Osteoblast (primary cell): ENCODE data around the gene DYNLRB1. TPM values are rescaled to one million over a fixed set of nuclear protein-coding genes. Genes with fewer than 3 reads are reported as not detected.
"Not testable (repeated sequence)": the region's sequence is repeated elsewhere in the genome, so short reads cannot be mapped to it uniquely, and the experiment has no call there.

Experiments
- DNase-seq: peaks from one replicate; pipeline ENCODE4 v3.0.0; 2011; ENCODE audit warnings: low spot score, mixed read lengths; ENCODE audit not compliant: insufficient read length; ENCODE audit errors: missing footprints
- H2AFZ ChIP-seq: 2 replicates; pipeline ENCODE4 v1.6.0; 2011; ENCODE audit warnings: mild to moderate bottlenecking, low read length
- H3K27ac ChIP-seq: 2 replicates; pipeline ENCODE4 v1.5.1; 2011; ENCODE audit warnings: mild to moderate bottlenecking, low read depth, low read length, moderate library complexity
- H3K27me3 ChIP-seq: 2 replicates; pipeline ENCODE4 v1.6.0; 2012; ENCODE audit warnings: mild to moderate bottlenecking, control low read depth, inconsistent platforms, low read length, moderate library complexity; ENCODE audit not compliant: insufficient read depth
- H3K36me3 ChIP-seq: 2 replicates; pipeline ENCODE4 v1.5.1; 2011; ENCODE audit warnings: mild to moderate bottlenecking, low read length, control low read depth, moderate library complexity; ENCODE audit not compliant: insufficient read depth
- H3K4me1 ChIP-seq: 2 replicates; pipeline ENCODE4 v1.5.1; 2011; ENCODE audit warnings: mild to moderate bottlenecking, low read length, control low read depth, moderate library complexity; ENCODE audit not compliant: insufficient read depth
- H3K4me2 ChIP-seq: 2 replicates; pipeline ENCODE4 v1.6.0; 2011; ENCODE audit warnings: mild to moderate bottlenecking, low read length; ENCODE audit not compliant: insufficient read depth
- H3K4me3 ChIP-seq: fragments of 200-600 bp; sonication (generic); 3 replicates; pipeline ENCODE4 v1.5.1; 2012; ENCODE audit warnings: mild to moderate bottlenecking, low read length, inconsistent platforms; ENCODE audit not compliant: insufficient read depth
- H3K79me2 ChIP-seq: 2 replicates; pipeline ENCODE4 v1.6.0; 2012; ENCODE audit warnings: mild to moderate bottlenecking, low read length, control low read depth, inconsistent platforms; ENCODE audit not compliant: insufficient read depth
- H3K9me3 ChIP-seq: 2 replicates; pipeline ENCODE4 v1.5.1; 2011; ENCODE audit warnings: low read depth, low read length, control low read depth
- H4K20me1 ChIP-seq: 2 replicates; pipeline ENCODE4 v1.6.0; 2012; ENCODE audit warnings: mild to moderate bottlenecking, low read length, control low read depth; ENCODE audit not compliant: insufficient read depth
- total RNA-seq: library from RNA; depleted of rRNA; stranded (reverse); fragments of >200 nt; gene quantifications from 2 replicates; pipeline ENCODE4 v1.2.3, GENCODE V29; 2012
- TF ChIP-seq, protein P1 (sequence below): IDR thresholded peaks from 2 replicates; pipeline ENCODE4 v1.5.1; 2011; ENCODE audit warnings: mild to moderate bottlenecking, low read depth, low read length, moderate library complexity; ENCODE audit errors: extremely low read depth

DYNLRB1 gene
- total RNA-seq, 1 donor, result 51.0 TPM

GRCh38 chr20:34495307-34495706, 20.9 kb upstream of the DYNLRB1 start:
- TF ChIP-seq, protein P1, sequence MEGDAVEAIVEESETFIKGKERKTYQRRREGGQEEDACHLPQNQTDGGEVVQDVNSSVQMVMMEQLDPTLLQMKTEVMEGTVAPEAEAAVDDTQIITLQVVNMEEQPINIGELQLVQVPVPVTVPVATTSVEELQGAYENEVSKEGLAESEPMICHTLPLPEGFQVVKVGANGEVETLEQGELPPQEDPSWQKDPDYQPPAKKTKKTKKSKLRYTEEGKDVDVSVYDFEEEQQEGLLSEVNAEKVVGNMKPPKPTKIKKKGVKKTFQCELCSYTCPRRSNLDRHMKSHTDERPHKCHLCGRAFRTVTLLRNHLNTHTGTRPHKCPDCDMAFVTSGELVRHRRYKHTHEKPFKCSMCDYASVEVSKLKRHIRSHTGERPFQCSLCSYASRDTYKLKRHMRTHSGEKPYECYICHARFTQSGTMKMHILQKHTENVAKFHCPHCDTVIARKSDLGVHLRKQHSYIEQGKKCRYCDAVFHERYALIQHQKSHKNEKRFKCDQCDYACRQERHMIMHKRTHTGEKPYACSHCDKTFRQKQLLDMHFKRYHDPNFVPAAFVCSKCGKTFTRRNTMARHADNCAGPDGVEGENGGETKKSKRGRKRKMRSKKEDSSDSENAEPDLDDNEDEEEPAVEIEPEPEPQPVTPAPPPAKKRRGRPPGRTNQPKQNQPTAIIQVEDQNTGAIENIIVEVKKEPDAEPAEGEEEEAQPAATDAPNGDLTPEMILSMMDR, result no peak

GRCh38 chr20:34495916-34496315, 20.3 kb upstream of the DYNLRB1 start:
- H3K27ac ChIP-seq, result no peak overlapping the region
- peaks cover 7% of the 10 kb centered on the region for H4K20me1 ChIP-seq
- no peaks in the 10 kb centered on the region for H3K9me3 ChIP-seq
- no peak overlapping the region for H3K4me2 ChIP-seq
- DNase-seq, result no peak
- no peak overlapping the region for H2AFZ ChIP-seq
- H3K27me3 ChIP-seq, result no peaks in the 10 kb centered on the region
- H3K36me3 ChIP-seq, result peaks cover 64% of the 10 kb centered on the region
- H3K4me3 ChIP-seq, result no peak overlapping the region
- H3K79me2 ChIP-seq, result peaks cover 66% of the 10 kb centered on the region
- no peaks in the 10 kb centered on the region for H3K4me1 ChIP-seq
- TF ChIP-seq, protein P1, result no peak

More at GRCh38 chr20:34495307-34495706, 20.9 kb upstream of the DYNLRB1 start:
- Histone ChIP-seq H3K79me2 (peaks cover 65% of the 10 kb centered on the region), H3K4me2 (no peak overlapping the region), H3K36me3 (peaks cover 64% of the 10 kb centered on the region), H3K27me3 (no peaks in the 10 kb centered on the region), H4K20me1 (peaks cover 1% of the 10 kb centered on the region), H3K27ac (no peak overlapping the region), H3K4me3 (no peak overlapping the region), H2AFZ (no peak overlapping the region), H3K9me3 (no peaks in the 10 kb centered on the region), H3K4me1 (no peaks in the 10 kb centered on the region)
- no peak for DNase-seq

- H3K27ac ChIP-seq, H3K4me2 ChIP-seq, H3K4me3 ChIP-seq, H4K20me1 ChIP-seq, H2AFZ ChIP-seq, H3K27me3 ChIP-seq, H3K4me1 ChIP-seq, DNase-seq, H3K9me3 ChIP-seq: not testable (repeated sequence)
- H3K79me2 ChIP-seq, result peaks cover 60% of the 10 kb centered on the region
- H3K36me3 ChIP-seq, result peaks cover 51% of the 10 kb centered on the region
Observed at GRCh38 chr20:34497596-34497995, 18.6 kb upstream of the DYNLRB1 start.

DNA sequence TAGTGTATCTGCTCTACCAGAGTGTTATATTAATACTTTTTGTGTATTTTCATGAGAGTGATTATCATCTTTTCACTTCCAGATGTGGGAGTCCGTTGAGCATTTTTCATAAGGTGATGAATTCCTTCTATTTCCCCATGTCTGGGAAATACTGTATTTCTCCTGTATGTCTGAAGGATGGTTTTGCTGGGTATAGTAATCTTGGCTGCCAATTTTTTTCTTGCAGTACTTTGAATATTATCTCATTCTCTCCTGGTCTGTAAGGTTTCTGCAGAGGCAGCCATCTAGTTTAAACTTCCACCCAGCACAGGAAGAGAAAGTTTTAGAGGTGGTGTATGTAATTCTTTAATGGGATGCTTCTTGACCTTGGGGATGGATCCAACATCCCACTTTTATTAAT, 15.4 kb upstream of the DYNLRB1 start:
- peaks cover 48% of the 10 kb centered on the region for H3K79me2 ChIP-seq
- no peak overlapping the region for H3K4me3 ChIP-seq
- no peaks in the 10 kb centered on the region for H3K4me1 ChIP-seq
- no peak overlapping the region for H3K27ac ChIP-seq
- TF ChIP-seq, protein P1, result no peak
- peaks cover 9% of the 10 kb centered on the region for H4K20me1 ChIP-seq
- H3K36me3 ChIP-seq, result peaks cover 39% of the 10 kb centered on the region
- no peaks in the 10 kb centered on the region for H3K27me3 ChIP-seq
- no peaks in the 10 kb centered on the region for H3K9me3 ChIP-seq
- no peak for DNase-seq
- no peak overlapping the region for H2AFZ ChIP-seq
- no peak overlapping the region for H3K4me2 ChIP-seq
